ENCODE measurements around the gene PI4KA.

DNA sequence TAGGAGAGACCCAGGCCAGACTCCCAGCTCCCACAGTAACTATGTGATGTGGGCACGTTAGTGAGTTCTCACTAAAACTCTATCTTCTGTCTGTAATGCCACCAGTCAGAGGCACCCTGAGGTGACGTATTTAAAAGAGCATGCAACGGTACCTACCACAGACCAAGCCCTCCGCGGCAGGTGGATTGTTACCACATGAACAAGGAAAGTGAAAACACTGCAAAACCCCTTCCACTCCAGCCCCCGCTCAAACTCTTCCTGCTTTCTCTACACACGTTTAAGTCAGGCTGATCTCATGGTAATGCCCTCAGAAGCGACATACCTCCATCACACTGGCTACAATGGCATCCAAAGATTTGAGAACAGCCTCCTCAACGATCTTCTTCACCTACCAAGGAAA lies 48.0 kb downstream of the PI4KA start:
- TF ChIP-seq, protein P1, sequence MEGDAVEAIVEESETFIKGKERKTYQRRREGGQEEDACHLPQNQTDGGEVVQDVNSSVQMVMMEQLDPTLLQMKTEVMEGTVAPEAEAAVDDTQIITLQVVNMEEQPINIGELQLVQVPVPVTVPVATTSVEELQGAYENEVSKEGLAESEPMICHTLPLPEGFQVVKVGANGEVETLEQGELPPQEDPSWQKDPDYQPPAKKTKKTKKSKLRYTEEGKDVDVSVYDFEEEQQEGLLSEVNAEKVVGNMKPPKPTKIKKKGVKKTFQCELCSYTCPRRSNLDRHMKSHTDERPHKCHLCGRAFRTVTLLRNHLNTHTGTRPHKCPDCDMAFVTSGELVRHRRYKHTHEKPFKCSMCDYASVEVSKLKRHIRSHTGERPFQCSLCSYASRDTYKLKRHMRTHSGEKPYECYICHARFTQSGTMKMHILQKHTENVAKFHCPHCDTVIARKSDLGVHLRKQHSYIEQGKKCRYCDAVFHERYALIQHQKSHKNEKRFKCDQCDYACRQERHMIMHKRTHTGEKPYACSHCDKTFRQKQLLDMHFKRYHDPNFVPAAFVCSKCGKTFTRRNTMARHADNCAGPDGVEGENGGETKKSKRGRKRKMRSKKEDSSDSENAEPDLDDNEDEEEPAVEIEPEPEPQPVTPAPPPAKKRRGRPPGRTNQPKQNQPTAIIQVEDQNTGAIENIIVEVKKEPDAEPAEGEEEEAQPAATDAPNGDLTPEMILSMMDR (IDR thresholded peaks at IDR 0.05; ENCODE audit: low read depth, low read length) = no peak
- TF ChIP-seq EZH2phosphoT487 (IDR thresholded peaks at IDR 0.05; ENCODE audit: low read depth) = no peak
